ENCODE results near the gene ZNF688.

ZNF688 gene

DNA sequence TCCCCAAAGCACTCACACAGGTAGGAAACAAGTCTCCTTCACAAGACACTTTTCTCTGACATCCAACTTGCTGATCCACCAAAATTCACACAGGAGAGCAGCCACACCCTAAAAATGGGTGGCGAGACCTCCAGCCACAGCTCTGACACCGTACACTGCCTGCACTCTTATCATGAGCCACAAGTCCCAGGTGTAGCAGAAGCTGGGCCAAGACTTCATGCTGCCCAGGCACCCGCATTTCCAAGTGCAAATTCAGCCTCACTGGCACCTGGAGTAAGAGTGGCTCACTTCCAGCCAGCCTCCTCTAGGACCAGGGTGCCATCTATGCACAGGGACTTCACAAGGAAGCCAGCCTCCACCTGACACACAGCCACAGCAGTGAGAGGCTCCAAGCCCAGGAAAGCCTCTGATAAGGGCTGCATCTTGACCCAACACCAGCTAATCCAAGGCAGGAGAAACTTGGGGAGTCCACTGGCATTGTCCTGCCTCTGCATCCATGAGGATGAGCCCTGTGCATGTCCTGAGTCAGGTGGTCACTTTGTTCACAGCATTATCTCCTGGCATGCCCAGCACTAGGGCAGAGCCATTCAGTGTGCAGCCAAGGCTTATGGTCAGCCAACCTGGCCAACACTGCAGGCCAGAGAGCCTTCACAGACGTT lies 42.6 kb downstream of the ZNF688 start:
- Histone ChIP-seq H3K9me3 (ENCODE audit: control insufficient read depth, insufficient read depth, low read length) (no peaks in the 10 kb centered on the region), H3K4me3 (ENCODE audit: low read length) (no peak overlapping the region; the same call in 1 of the 2 replicates), H3K27me3 (ENCODE audit: control insufficient read depth, low read length) (no peaks in the 10 kb centered on the region), H3K4me1 (ENCODE audit: control insufficient read depth, low read length) (peaks cover 31% of the 10 kb centered on the region), H3K79me2 (ENCODE audit: control insufficient read depth, low read length) (peaks cover 19% of the 10 kb centered on the region), H3K4me2 (ENCODE audit: low read length) (peak overlapping the region; percentile 88), H4K20me1 (ENCODE audit: control insufficient read depth, insufficient read depth, low read depth, low read length) (no peaks in the 10 kb centered on the region), H3K36me3 (ENCODE audit: control insufficient read depth, low read length) (peaks cover 28% of the 10 kb centered on the region), H3K27ac (ENCODE audit: low read depth, low read length) (peak overlapping the region; percentile 82), H3K9me2 (replicated peaks; ENCODE audit: control insufficient read depth, low read length) (no peaks in the 10 kb centered on the region), H3F3A (ENCODE audit: control insufficient read depth, insufficient read depth) (peaks cover 13% of the 10 kb centered on the region)
- no peak for TF ChIP-seq EZH2phosphoT487 (IDR thresholded peaks at IDR 0.05; ENCODE audit: borderline replicate concordance, low read length)
- no peak for TF ChIP-seq CTCF (IDR thresholded peaks at IDR 0.05; ENCODE audit: low read depth, low read length, poor library complexity, severe bottlenecking)

DNA sequence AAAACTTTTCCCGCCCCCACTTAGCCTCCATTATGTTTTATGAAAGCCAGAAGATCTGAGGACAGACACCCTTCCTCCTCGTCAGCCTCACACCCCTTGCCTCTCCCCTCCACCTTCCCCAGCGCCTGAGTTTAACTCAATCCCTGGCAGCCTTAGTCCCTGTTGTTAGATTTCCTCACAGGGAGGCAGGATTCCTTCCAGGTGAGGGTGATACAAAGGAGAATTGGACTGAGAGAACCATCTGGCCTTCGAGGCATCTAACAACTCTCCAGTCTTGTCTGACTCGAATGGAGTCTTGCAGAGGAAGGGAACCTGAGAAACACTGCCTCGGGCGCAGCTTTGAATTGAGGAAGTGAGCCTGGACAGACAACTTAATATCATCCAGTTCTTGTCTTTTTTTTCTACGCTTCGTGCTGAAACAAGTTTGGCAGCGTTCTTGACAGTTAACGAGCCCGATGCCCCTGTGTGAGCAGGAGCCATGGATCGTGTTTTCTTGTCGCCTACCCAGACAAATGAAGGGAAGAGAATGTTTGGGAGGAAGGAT lies 43.8 kb downstream of the ZNF688 start:
- no peak for TF ChIP-seq EZH2phosphoT487 (IDR thresholded peaks at IDR 0.05; ENCODE audit: borderline replicate concordance, low read length)
- TF ChIP-seq CTCF (IDR thresholded peaks at IDR 0.05; ENCODE audit: low read depth, low read length, poor library complexity, severe bottlenecking) = no peak
- H3K4me3 ChIP-seq (ENCODE audit: low read length) = peak overlapping the region; percentile 70

GRCh38 chr16:30526823-30527634 lies 44.5 kb downstream of the ZNF688 start:
- Histone ChIP-seq H3K4me2 (ENCODE audit: low read length) (peak overlapping the region; percentile 88), H3K9me2 (replicated peaks; ENCODE audit: control insufficient read depth, low read length) (no peaks in the 10 kb centered on the region), H4K20me1 (ENCODE audit: control insufficient read depth, insufficient read depth, low read depth, low read length) (no peaks in the 10 kb centered on the region)

More for the DNA sequence above, 43.8 kb downstream of the ZNF688 start:
- Histone ChIP-seq H3F3A (ENCODE audit: control insufficient read depth, insufficient read depth) (peaks cover 19% of the 10 kb centered on the region), H3K4me1 (ENCODE audit: control insufficient read depth, low read length) (peaks cover 26% of the 10 kb centered on the region), H3K27me3 (ENCODE audit: control insufficient read depth, low read length) (no peaks in the 10 kb centered on the region), H3K4me2 (ENCODE audit: low read length) (peak overlapping the region; percentile 88), H3K36me3 (ENCODE audit: control insufficient read depth, low read length) (peaks cover 22% of the 10 kb centered on the region), H3K79me2 (ENCODE audit: control insufficient read depth, low read length) (peaks cover 6% of the 10 kb centered on the region), H3K27ac (ENCODE audit: low read depth, low read length) (peak overlapping the region; percentile 82), H3K9me2 (replicated peaks; ENCODE audit: control insufficient read depth, low read length) (no peaks in the 10 kb centered on the region), H3K9me3 (ENCODE audit: control insufficient read depth, insufficient read depth, low read length) (no peaks in the 10 kb centered on the region), H4K20me1 (ENCODE audit: control insufficient read depth, insufficient read depth, low read depth, low read length) (no peaks in the 10 kb centered on the region)

More at GRCh38 chr16:30526823-30527634, 44.5 kb downstream of the ZNF688 start:
- H3K27ac ChIP-seq (ENCODE audit: low read depth, low read length) = peak overlapping the region; percentile 82
- peaks cover 4% of the 10 kb centered on the region; the same call in 1 of the 2 replicates for H3K79me2 ChIP-seq (ENCODE audit: control insufficient read depth, low read length)
- TF ChIP-seq CTCF (IDR thresholded peaks at IDR 0.05; ENCODE audit: low read depth, low read length, poor library complexity, severe bottlenecking) (peak; percentile 41), EZH2phosphoT487 (IDR thresholded peaks at IDR 0.05; ENCODE audit: borderline replicate concordance, low read length) (no peak)
- H3F3A ChIP-seq (ENCODE audit: control insufficient read depth, insufficient read depth) = peaks cover 25% of the 10 kb centered on the region
- H3K4me1 ChIP-seq (ENCODE audit: control insufficient read depth, low read length) = peaks cover 26% of the 10 kb centered on the region
- peaks cover 19% of the 10 kb centered on the region for H3K36me3 ChIP-seq (ENCODE audit: control insufficient read depth, low read length)
- no peaks in the 10 kb centered on the region for H3K27me3 ChIP-seq (ENCODE audit: control insufficient read depth, low read length)
- no peaks in the 10 kb centered on the region for H3K9me3 ChIP-seq (ENCODE audit: control insufficient read depth, insufficient read depth, low read length)
- peak overlapping the region; percentile 70 for H3K4me3 ChIP-seq (ENCODE audit: low read length)
